ENCODE data around the gene UTP25.

DNA sequence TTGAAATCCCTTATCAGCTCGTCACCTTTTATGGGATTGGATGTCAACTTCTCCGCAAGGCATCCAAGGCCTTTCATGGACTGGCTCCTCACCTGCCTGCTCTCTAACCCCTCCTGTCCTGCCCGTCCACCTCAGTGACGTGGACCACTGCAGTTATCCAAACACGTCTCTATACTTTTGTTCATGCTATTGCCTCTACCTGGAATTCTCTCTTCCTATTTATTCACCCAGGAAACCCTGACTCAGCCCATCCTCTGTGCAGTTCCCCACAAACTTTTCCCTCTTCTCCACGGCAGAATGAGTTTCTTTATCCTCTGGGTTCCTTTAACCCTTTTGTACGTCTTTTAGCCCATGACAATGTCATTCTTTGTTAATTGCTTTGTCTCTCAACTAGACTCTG is 5.1 kb upstream of the UTP25 start:
- TF ChIP-seq, protein P1, sequence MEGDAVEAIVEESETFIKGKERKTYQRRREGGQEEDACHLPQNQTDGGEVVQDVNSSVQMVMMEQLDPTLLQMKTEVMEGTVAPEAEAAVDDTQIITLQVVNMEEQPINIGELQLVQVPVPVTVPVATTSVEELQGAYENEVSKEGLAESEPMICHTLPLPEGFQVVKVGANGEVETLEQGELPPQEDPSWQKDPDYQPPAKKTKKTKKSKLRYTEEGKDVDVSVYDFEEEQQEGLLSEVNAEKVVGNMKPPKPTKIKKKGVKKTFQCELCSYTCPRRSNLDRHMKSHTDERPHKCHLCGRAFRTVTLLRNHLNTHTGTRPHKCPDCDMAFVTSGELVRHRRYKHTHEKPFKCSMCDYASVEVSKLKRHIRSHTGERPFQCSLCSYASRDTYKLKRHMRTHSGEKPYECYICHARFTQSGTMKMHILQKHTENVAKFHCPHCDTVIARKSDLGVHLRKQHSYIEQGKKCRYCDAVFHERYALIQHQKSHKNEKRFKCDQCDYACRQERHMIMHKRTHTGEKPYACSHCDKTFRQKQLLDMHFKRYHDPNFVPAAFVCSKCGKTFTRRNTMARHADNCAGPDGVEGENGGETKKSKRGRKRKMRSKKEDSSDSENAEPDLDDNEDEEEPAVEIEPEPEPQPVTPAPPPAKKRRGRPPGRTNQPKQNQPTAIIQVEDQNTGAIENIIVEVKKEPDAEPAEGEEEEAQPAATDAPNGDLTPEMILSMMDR (IDR thresholded peaks at IDR 0.05) = no peak
- no peak for TF ChIP-seq POLR2A (IDR thresholded peaks at IDR 0.05)
